OCI-LY1 (cell line): ENCODE measurements around the gene NR2F6.

ENCODE experiments used
- CTCF ChIP-seq: fragments of 200-600 bp; sonication (generic), shearing (Covaris generic); IDR thresholded peaks from 2 replicates; pipeline ENCODE4 v1.5.1; 2017; ENCODE audit warnings: mild to moderate bottlenecking, antibody characterized with exemption, low read length, moderate library complexity, mixed read lengths
- EZH2 ChIP-seq: fragments of 200-600 bp; sonication (generic), shearing (Covaris generic); IDR thresholded peaks from 2 replicates; pipeline ENCODE4 v1.8.0; 2017; ENCODE audit warnings: borderline replicate concordance, mixed run types, mild to moderate bottlenecking, antibody characterized with exemption, low read length, moderate library complexity, mixed read lengths

GRCh38 chr19:17196610-17197009, 49.1 kb downstream of the NR2F6 start:
- TF ChIP-seq CTCF (no peak), EZH2 (no peak)
